ENCODE data around the gene TACC2. TPM values are rescaled to one million over a fixed set of nuclear protein-coding genes. Genes with fewer than 3 reads are reported as not detected.
A peak's percentile ranks its signal among the peaks of the same experiment; 100 is the strongest.

Gene TACC2
- total and polyA plus RNA-seq, 2 experiments from 2014 or later = 30.8 to 35.9 TPM

GRCh38 chr10:122102869-122103525, 114.0 kb downstream of the TACC2 start:
- H3K36me3 Mint-ChIP-seq (ENCODE audit: low read depth) = no peaks in the 10 kb centered on the region
- H3K4me1 Mint-ChIP-seq = peaks cover 5% of the 10 kb centered on the region
- Histone ChIP-seq H3K27ac (ENCODE audit: low read depth) (no peak overlapping the region), H3K4me3 (no peak overlapping the region), H3K79me2 (replicated peaks; ENCODE audit: insufficient read depth) (no peaks in the 10 kb centered on the region), H3K4me2 (no peak overlapping the region), H3K36me3 (ENCODE audit: insufficient read depth) (no peaks in the 10 kb centered on the region), H3K4me1 (ENCODE audit: insufficient read depth) (no peaks in the 10 kb centered on the region), H2AFZ (no peak overlapping the region), H3K9me2 (ENCODE audit: insufficient read depth) (no peaks in the 10 kb centered on the region), H4K20me1 (replicated peaks; ENCODE audit: insufficient read depth) (no peaks in the 10 kb centered on the region), H3K27me3 (ENCODE audit: insufficient read depth) (no peaks in the 10 kb centered on the region), H3F3A (replicated peaks; ENCODE audit: low read depth) (no peaks in the 10 kb centered on the region)
- H3K27me3 Mint-ChIP-seq (ENCODE audit: insufficient read depth, low read depth, poor library complexity) = peaks cover 3% of the 10 kb centered on the region
- ATAC-seq (peak; percentile 40; the same call in 2 of the 3 replicates), DNase-seq (ENCODE audit: low spot score) (no peak)
- TF ChIP-seq, protein P1, sequence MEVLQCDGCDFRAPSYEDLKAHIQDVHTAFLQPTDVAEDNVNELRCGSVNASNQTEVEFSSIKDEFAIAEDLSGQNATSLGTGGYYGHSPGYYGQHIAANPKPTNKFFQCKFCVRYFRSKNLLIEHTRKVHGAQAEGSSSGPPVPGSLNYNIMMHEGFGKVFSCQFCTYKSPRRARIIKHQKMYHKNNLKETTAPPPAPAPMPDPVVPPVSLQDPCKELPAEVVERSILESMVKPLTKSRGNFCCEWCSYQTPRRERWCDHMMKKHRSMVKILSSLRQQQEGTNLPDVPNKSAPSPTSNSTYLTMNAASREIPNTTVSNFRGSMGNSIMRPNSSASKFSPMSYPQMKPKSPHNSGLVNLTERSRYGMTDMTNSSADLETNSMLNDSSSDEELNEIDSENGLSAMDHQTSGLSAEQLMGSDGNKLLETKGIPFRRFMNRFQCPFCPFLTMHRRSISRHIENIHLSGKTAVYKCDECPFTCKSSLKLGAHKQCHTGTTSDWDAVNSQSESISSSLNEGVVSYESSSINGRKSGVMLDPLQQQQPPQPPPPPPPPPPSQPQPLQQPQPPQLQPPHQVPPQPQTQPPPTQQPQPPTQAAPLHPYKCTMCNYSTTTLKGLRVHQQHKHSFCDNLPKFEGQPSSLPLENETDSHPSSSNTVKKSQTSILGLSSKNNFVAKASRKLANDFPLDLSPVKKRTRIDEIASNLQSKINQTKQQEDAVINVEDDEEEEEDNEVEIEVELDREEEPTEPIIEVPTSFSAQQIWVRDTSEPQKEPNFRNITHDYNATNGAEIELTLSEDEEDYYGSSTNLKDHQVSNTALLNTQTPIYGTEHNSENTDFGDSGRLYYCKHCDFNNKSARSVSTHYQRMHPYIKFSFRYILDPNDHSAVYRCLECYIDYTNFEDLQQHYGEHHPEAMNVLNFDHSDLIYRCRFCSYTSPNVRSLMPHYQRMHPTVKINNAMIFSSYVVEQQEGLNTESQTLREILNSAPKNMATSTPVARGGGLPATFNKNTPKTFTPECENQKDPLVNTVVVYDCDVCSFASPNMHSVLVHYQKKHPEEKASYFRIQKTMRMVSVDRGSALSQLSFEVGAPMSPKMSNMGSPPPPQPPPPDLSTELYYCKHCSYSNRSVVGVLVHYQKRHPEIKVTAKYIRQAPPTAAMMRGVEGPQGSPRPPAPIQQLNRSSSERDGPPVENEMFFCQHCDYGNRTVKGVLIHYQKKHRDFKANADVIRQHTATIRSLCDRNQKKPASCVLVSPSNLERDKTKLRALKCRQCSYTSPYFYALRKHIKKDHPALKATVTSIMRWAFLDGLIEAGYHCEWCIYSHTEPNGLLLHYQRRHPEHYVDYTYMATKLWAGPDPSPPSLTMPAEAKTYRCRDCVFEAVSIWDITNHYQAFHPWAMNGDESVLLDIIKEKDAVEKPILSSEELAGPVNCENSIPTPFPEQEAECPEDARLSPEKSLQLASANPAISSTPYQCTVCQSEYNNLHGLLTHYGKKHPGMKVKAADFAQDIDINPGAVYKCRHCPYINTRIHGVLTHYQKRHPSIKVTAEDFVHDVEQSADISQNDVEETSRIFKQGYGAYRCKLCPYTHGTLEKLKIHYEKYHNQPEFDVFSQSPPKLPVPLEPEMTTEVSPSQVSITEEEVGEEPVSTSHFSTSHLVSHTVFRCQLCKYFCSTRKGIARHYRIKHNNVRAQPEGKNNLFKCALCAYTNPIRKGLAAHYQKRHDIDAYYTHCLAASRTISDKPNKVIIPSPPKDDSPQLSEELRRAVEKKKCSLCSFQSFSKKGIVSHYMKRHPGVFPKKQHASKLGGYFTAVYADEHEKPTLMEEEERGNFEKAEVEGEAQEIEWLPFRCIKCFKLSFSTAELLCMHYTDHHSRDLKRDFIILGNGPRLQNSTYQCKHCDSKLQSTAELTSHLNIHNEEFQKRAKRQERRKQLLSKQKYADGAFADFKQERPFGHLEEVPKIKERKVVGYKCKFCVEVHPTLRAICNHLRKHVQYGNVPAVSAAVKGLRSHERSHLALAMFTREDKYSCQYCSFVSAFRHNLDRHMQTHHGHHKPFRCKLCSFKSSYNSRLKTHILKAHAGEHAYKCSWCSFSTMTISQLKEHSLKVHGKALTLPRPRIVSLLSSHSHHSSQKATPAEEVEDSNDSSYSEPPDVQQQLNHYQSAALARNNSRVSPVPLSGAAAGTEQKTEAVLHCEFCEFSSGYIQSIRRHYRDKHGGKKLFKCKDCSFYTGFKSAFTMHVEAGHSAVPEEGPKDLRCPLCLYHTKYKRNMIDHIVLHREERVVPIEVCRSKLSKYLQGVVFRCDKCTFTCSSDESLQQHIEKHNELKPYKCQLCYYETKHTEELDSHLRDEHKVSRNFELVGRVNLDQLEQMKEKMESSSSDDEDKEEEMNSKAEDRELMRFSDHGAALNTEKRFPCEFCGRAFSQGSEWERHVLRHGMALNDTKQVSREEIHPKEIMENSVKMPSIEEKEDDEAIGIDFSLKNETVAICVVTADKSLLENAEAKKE (CRISPR knock-in tag; IDR thresholded peaks at IDR 0.05) = no peak
- no peak for TF ChIP-seq POLR2AphosphoS5 (IDR thresholded peaks at IDR 0.05; ENCODE audit: low read depth)
- TF ChIP-seq STAT1 (IDR thresholded peaks at IDR 0.05; ENCODE audit: unreplicated experiment) = no peak
- TF ChIP-seq CTCF (conservative IDR thresholded peaks at IDR 0.05; ENCODE audit: low read depth in 2 of 2) = no peak
- no peak for TF ChIP-seq EZH2phosphoT487 (IDR thresholded peaks at IDR 0.05; ENCODE audit: unreplicated experiment)
- TF ChIP-seq ETS1 (IDR thresholded peaks at IDR 0.05) = no peak
- TF ChIP-seq EZH2 (IDR thresholded peaks at IDR 0.05; ENCODE audit: low read depth, unreplicated experiment) = no peak
- TF ChIP-seq CREB1 (CRISPR knock-in tag; IDR thresholded peaks at IDR 0.05; ENCODE audit: low read depth) = no peak
- no peak for TF ChIP-seq JUNB (IDR thresholded peaks at IDR 0.05; ENCODE audit: unreplicated experiment)
- no peak for TF ChIP-seq ZNF114 (CRISPR knock-in tag; IDR thresholded peaks at IDR 0.05)
- TF ChIP-seq ZNF331 (CRISPR knock-in tag; IDR thresholded peaks at IDR 0.05; ENCODE audit: low read depth) = no peak
- TF ChIP-seq NANOG (IDR thresholded peaks at IDR 0.05; ENCODE audit: borderline replicate concordance) = no peak
- TF ChIP-seq, protein P2, sequence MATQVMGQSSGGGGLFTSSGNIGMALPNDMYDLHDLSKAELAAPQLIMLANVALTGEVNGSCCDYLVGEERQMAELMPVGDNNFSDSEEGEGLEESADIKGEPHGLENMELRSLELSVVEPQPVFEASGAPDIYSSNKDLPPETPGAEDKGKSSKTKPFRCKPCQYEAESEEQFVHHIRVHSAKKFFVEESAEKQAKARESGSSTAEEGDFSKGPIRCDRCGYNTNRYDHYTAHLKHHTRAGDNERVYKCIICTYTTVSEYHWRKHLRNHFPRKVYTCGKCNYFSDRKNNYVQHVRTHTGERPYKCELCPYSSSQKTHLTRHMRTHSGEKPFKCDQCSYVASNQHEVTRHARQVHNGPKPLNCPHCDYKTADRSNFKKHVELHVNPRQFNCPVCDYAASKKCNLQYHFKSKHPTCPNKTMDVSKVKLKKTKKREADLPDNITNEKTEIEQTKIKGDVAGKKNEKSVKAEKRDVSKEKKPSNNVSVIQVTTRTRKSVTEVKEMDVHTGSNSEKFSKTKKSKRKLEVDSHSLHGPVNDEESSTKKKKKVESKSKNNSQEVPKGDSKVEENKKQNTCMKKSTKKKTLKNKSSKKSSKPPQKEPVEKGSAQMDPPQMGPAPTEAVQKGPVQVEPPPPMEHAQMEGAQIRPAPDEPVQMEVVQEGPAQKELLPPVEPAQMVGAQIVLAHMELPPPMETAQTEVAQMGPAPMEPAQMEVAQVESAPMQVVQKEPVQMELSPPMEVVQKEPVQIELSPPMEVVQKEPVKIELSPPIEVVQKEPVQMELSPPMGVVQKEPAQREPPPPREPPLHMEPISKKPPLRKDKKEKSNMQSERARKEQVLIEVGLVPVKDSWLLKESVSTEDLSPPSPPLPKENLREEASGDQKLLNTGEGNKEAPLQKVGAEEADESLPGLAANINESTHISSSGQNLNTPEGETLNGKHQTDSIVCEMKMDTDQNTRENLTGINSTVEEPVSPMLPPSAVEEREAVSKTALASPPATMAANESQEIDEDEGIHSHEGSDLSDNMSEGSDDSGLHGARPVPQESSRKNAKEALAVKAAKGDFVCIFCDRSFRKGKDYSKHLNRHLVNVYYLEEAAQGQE (IDR thresholded peaks at IDR 0.05; ENCODE audit: unreplicated experiment) = no peak
- no peak overlapping the region for H3K27ac Mint-ChIP-seq
- H3K9me3 Mint-ChIP-seq = no peaks in the 10 kb centered on the region
- H3K4me3 Mint-ChIP-seq = no peak overlapping the region
